NCI-H526 treated with DMSO at 0.1 percent for 48 hours (cell line): ENCODE results near the gene SEC14L3.

Experiments
- DNase-seq: peaks from one replicate; lab custom pipeline; 2025; lab: John Stamatoyannopoulos, UW

SEC14L3 gene

GRCh38 chr22:30471616-30472318 is at the start of gene SEC14L3:
Gene SEC14L3 (minus strand): TSS chr22:30472017. CDS start chr22:30471958, 59 bp downstream.
- DNase-seq, result no peak

- no peak for DNase-seq
Observed at GRCh38 chr22:30519842-30520425, 48.1 kb upstream of the SEC14L3 start.

GRCh38 chr22:30516731-30517130 is 44.9 kb upstream of the SEC14L3 start:
- DNase-seq, result no peak

- DNase-seq, result no peak
Observed at GRCh38 chr22:30516273-30516672, 44.5 kb upstream of the SEC14L3 start.

GRCh38 chr22:30514252-30514651 is 42.4 kb upstream of the SEC14L3 start:
- DNase-seq, result no peak

GRCh38 chr22:30513462-30513861 is 41.6 kb upstream of the SEC14L3 start:
- no peak for DNase-seq

- DNase-seq, result no peak
Observed at GRCh38 chr22:30511911-30512310, 40.1 kb upstream of the SEC14L3 start.

GRCh38 chr22:30511109-30511508 is 39.3 kb upstream of the SEC14L3 start:
- no peak for DNase-seq

- no peak for DNase-seq
Observed at GRCh38 chr22:30508216-30508615, 36.4 kb upstream of the SEC14L3 start.

GRCh38 chr22:30507670-30508069 is 35.9 kb upstream of the SEC14L3 start:
- DNase-seq, result no peak

GRCh38 chr22:30506507-30506968 is 34.7 kb upstream of the SEC14L3 start:
- DNase-seq, result no peak

- no peak for DNase-seq
Observed at GRCh38 chr22:30503551-30503950, 31.7 kb upstream of the SEC14L3 start.

GRCh38 chr22:30502911-30503310 is 31.1 kb upstream of the SEC14L3 start:
- DNase-seq, result no peak

GRCh38 chr22:30502153-30502552 is 30.3 kb upstream of the SEC14L3 start:
- DNase-seq, result no peak

- no peak for DNase-seq
Observed at GRCh38 chr22:30500628-30501027, 28.8 kb upstream of the SEC14L3 start.

- no peak for DNase-seq
Observed at GRCh38 chr22:30497466-30498150, 25.8 kb upstream of the SEC14L3 start.

GRCh38 chr22:30495041-30495784 is 23.4 kb upstream of the SEC14L3 start:
- no peak for DNase-seq

- no peak for DNase-seq
Observed at GRCh38 chr22:30492144-30492543, 20.3 kb upstream of the SEC14L3 start.

- DNase-seq, result no peak
Observed at GRCh38 chr22:30491381-30491780, 19.6 kb upstream of the SEC14L3 start.

- no peak for DNase-seq
Observed at GRCh38 chr22:30490399-30490798, 18.6 kb upstream of the SEC14L3 start.

- no peak for DNase-seq
Observed at GRCh38 chr22:30488121-30488520, 16.3 kb upstream of the SEC14L3 start.

- DNase-seq, result no peak
Observed at GRCh38 chr22:30486661-30487115, 14.9 kb upstream of the SEC14L3 start.
